A673 (cell line): ENCODE results near the gene MAD2L2. TPM values are rescaled to one million over a fixed set of nuclear protein-coding genes. Genes with fewer than 3 reads are reported as not detected.

Experiments
- BruUV-seq: library from RNA; stranded (reverse); fragments of 400-500 nt; replicated peaks from 2 replicates; lab custom pipeline; 2021; lab: Mats Ljungman, UMichigan
- CTCF ChIA-PET: fragments of 300-600 bp; sonication (Branson Sonifier 250); formaldehyde crosslinking; loops from one replicate; lab custom pipeline; 2022; ENCODE audit warnings: antibody characterized with exemption; lab: Charles Lee
- POLR2A ChIA-PET: fragments of 300-600 bp; sonication (Branson Sonifier 250); formaldehyde crosslinking; loops from one replicate; lab custom pipeline; 2022; ENCODE audit warnings: antibody characterized with exemption; ENCODE audit not compliant: low non-redundant PET; lab: Charles Lee
- DNase-seq: peaks from one replicate; pipeline ENCODE4 v3.0.0-alpha.2; 2015; ENCODE audit warnings: low spot score
- H3K27ac ChIP-seq: fragments of 200-600 bp; sonication (generic); 2 replicates; pipeline ENCODE4 v1.5.1; 2016; ENCODE audit warnings: mixed run types, low read depth, mild to moderate bottlenecking, mixed read lengths, antibody characterized with exemption, low read length; ENCODE audit not compliant: poor library complexity, severe bottlenecking
- H3K27me3 ChIP-seq: fragments of 200-600 bp; sonication (generic); replicated peaks from 2 replicates; pipeline ENCODE4 v1.6.1; 2017; ENCODE audit warnings: mixed run types, low read depth, mild to moderate bottlenecking, mixed read lengths, antibody characterized with exemption, low read length; ENCODE audit not compliant: insufficient read depth, poor library complexity
- H3K36me3 ChIP-seq: fragments of 200-600 bp; sonication (generic); 2 replicates; pipeline ENCODE4 v1.6.1; 2016; ENCODE audit warnings: mixed run types, mild to moderate bottlenecking, mixed read lengths, antibody characterized with exemption, low read length; ENCODE audit not compliant: insufficient read depth, poor library complexity, severe bottlenecking
- H3K4me1 ChIP-seq: fragments of 200-600 bp; sonication (generic); 2 replicates; pipeline ENCODE4 v1.6.1; 2017; ENCODE audit warnings: mixed run types, mild to moderate bottlenecking, mixed read lengths, antibody characterized with exemption, low read length; ENCODE audit not compliant: insufficient read depth, poor library complexity, severe bottlenecking
- H3K4me3 ChIP-seq: fragments of 200-600 bp; sonication (generic); 2 replicates; pipeline ENCODE4 v1.5.1; 2016; ENCODE audit warnings: low read depth, mixed run types, mild to moderate bottlenecking, mixed read lengths, low read length; ENCODE audit not compliant: poor library complexity, severe bottlenecking
- H3K9me3 ChIP-seq: fragments of 200-600 bp; sonication (generic); 2 replicates; pipeline ENCODE4 v1.6.1; 2016; ENCODE audit warnings: mixed run types, low read depth, mild to moderate bottlenecking, mixed read lengths, antibody characterized with exemption, low read length; ENCODE audit not compliant: poor library complexity, severe bottlenecking
- CTCF ChIP-seq: fragments of 300-800, 200-600 bp; sonication (generic); conservative IDR thresholded peaks from 2 replicates; pipeline ENCODE4 v1.5.1; 2017; ENCODE audit warnings: low read depth, mild to moderate bottlenecking, antibody characterized with exemption, low read length, moderate library complexity, mixed read lengths
- EZH2 ChIP-seq: fragments of 200-600 bp; sonication (generic); IDR thresholded peaks from 2 replicates; pipeline ENCODE4 v1.6.1; 2017; ENCODE audit warnings: borderline replicate concordance, low read depth, mild to moderate bottlenecking, mixed read lengths, antibody characterized with exemption, low read length; ENCODE audit not compliant: poor library complexity, severe bottlenecking
- intact Hi-C: fragments of 100-400 bp; cut with micrococcal nuclease; formaldehyde crosslinking; loops from one replicate; pipeline ENCODE4 v1.10.0; 2022; ENCODE audit not compliant: unreplicated experiment
- total RNA-seq: library from RNA; stranded (reverse); gene quantifications from 2 replicates; pipeline ENCODE4 v1.2.3, GENCODE V29; 2021

Gene MAD2L2
- total RNA-seq, 1 experiment from 2014 or later: 134 TPM

GRCh38 chr1:11653861-11654136 lies 27.1 kb downstream of the MAD2L2 start:
- ChIA-PET POLR2A (no interaction called here), CTCF (no interaction called here)
- peaks cover 23% of the 10 kb centered on the region for H3K4me1 ChIP-seq
- intact Hi-C loops: no loop called here
- no peak for TF ChIP-seq CTCF
- no peak for TF ChIP-seq EZH2
- peaks cover 12% of the 10 kb centered on the region for H3K36me3 ChIP-seq
- H3K27ac ChIP-seq: no peak overlapping the region
- peak overlapping the region; percentile 64 for H3K4me3 ChIP-seq
- BruUV-seq: no TSS peak
- H3K9me3 ChIP-seq: no peaks in the 10 kb centered on the region
- no peak for DNase-seq
- no peaks in the 10 kb centered on the region for H3K27me3 ChIP-seq

- no peaks in the 10 kb centered on the region for H3K27me3 ChIP-seq
- no peak for DNase-seq
- H3K9me3 ChIP-seq: no peaks in the 10 kb centered on the region
- no peak overlapping the region for H3K27ac ChIP-seq
- ChIA-PET CTCF (no interaction called here), POLR2A (no interaction called here)
- H3K4me3 ChIP-seq: no peak overlapping the region
- no peak for TF ChIP-seq CTCF
- TF ChIP-seq EZH2: no peak
- peaks cover 23% of the 10 kb centered on the region for H3K4me1 ChIP-seq
- no TSS peak for BruUV-seq
- intact Hi-C loops: no loop called here
- peaks cover 10% of the 10 kb centered on the region for H3K36me3 ChIP-seq
Observed at GRCh38 chr1:11653101-11653860, 27.7 kb downstream of the MAD2L2 start.

GRCh38 chr1:11652203-11652780 lies 28.7 kb downstream of the MAD2L2 start:
- Histone ChIP-seq H3K4me3 (no peak overlapping the region), H3K4me1 (peaks cover 23% of the 10 kb centered on the region), H3K27me3 (no peaks in the 10 kb centered on the region), H3K27ac (no peak overlapping the region), H3K36me3 (peaks cover 7% of the 10 kb centered on the region), H3K9me3 (no peaks in the 10 kb centered on the region)
- no peak for TF ChIP-seq CTCF
- TF ChIP-seq EZH2: no peak
- POLR2A ChIA-PET: no interaction called here
- no TSS peak for BruUV-seq
- intact Hi-C loops: no loop called here
- CTCF ChIA-PET: interaction anchor here (0.7 kb wide), 1 partner anchor 614 kb away, joined by 5 read pairs; no protein-coding TSS in a partner anchor
- no peak for DNase-seq
